GM21619 (cell line): ENCODE data around the gene FHIT.

Experiments
- ATAC-seq: cut with Tn5 transposase; IDR thresholded peaks from one replicate; pipeline ENCODE4 v1.9.1; 2021; ENCODE audit not compliant: unreplicated experiment

Gene FHIT

GRCh38 chr3:60523536-60523935 is 727.7 kb downstream of the FHIT start:
- no peak for ATAC-seq

- ATAC-seq, result no peak
Measured at GRCh38 chr3:60517134-60517533, 734.1 kb downstream of the FHIT start.

- ATAC-seq, result no peak
Measured at GRCh38 chr3:60514866-60515265, 736.4 kb downstream of the FHIT start.

GRCh38 chr3:60514085-60514649 is 737.1 kb downstream of the FHIT start:
- no peak for ATAC-seq

GRCh38 chr3:60513241-60513640 is 738.0 kb downstream of the FHIT start:
- ATAC-seq, result no peak

GRCh38 chr3:60512506-60512905 is 738.7 kb downstream of the FHIT start:
- no peak for ATAC-seq

GRCh38 chr3:60509471-60509870 is 741.8 kb downstream of the FHIT start:
- no peak for ATAC-seq

- no peak for ATAC-seq
Measured at GRCh38 chr3:60504827-60505457, 746.3 kb downstream of the FHIT start.

GRCh38 chr3:60501314-60501713 is 749.9 kb downstream of the FHIT start:
- no peak for ATAC-seq

GRCh38 chr3:60497902-60498301 is 753.4 kb downstream of the FHIT start:
- ATAC-seq, result no peak

GRCh38 chr3:60490992-60491391 is 760.3 kb downstream of the FHIT start:
- no peak for ATAC-seq

GRCh38 chr3:60475096-60475495 is 776.2 kb downstream of the FHIT start:
- ATAC-seq, result no peak

- ATAC-seq, result no peak
Measured at GRCh38 chr3:60469481-60469880, 781.8 kb downstream of the FHIT start.

- no peak for ATAC-seq
Measured at GRCh38 chr3:60463685-60464084, 787.6 kb downstream of the FHIT start.

- no peak for ATAC-seq
Measured at GRCh38 chr3:60461267-60461666, 790.0 kb downstream of the FHIT start.

GRCh38 chr3:60456180-60456579 is 795.1 kb downstream of the FHIT start:
- no peak for ATAC-seq

GRCh38 chr3:60453326-60453725 is 797.9 kb downstream of the FHIT start:
- no peak for ATAC-seq

- no peak for ATAC-seq
Measured at GRCh38 chr3:60448696-60449095, 802.6 kb downstream of the FHIT start.

GRCh38 chr3:60445446-60445845 is 805.8 kb downstream of the FHIT start:
- ATAC-seq, result no peak

GRCh38 chr3:60444898-60445437 is 806.3 kb downstream of the FHIT start:
- ATAC-seq, result no peak

- ATAC-seq, result no peak
Measured at GRCh38 chr3:60440869-60441268, 810.4 kb downstream of the FHIT start.

GRCh38 chr3:60435941-60436650 is 815.2 kb downstream of the FHIT start:
- no peak for ATAC-seq
